OCI-LY3 (cell line): ENCODE data around the gene NAA10.

Experiments
- CTCF ChIP-seq: fragments of 200-600, 300-600 bp; sonication (generic); IDR thresholded peaks from 2 replicates; pipeline ENCODE4 v1.5.1; 2014; ENCODE audit warnings: antibody characterized with exemption, low read length, low read depth
- EZH2phosphoT487 ChIP-seq: fragments of 200-600 bp; shearing (Covaris generic); IDR thresholded peaks from 2 replicates; pipeline ENCODE4 v1.6.1; 2018; ENCODE audit warnings: antibody characterized with exemption, mixed run types, low read depth

- TF ChIP-seq CTCF (no peak), EZH2phosphoT487 (no peak)
Measured at GRCh38 chrX:153934148-153934761, 582 bp downstream of the NAA10 start.
